GM21528 (cell line): ENCODE results near the gene PIGN.
"Not testable (repeated sequence)": the region's sequence is repeated elsewhere in the genome, so short reads cannot be mapped to it uniquely, and the experiment has no call there.

Experiments used
- ATAC-seq: cut with Tn5 transposase; IDR thresholded peaks from one replicate; pipeline ENCODE4 v1.9.1; 2021; ENCODE audit warnings: mild to moderate bottlenecking, moderate library complexity; ENCODE audit not compliant: unreplicated experiment, low FRiP score

The PIGN gene

DNA sequence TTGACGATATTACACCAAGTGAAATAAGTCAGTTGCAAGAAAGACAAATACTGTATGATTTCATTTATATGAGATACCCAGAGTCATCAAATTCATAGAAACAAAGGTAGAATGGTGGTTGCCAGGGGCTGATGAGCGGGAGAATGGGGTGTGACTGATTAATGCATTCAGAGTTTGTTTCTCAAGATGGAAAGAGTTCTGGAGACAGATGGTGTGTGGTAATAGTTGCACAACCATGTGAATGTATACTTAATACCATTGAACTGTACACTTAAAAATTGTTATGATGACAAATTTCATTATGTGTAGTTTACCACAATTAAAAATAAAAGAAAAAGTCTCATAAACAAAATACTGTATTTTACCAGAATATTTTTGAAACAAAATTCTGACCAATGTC is 117.3 kb downstream of the PIGN start:
- no peak for ATAC-seq

GRCh38 chr18:62066102-62066818 is 120.6 kb downstream of the PIGN start:
- no peak for ATAC-seq

DNA sequence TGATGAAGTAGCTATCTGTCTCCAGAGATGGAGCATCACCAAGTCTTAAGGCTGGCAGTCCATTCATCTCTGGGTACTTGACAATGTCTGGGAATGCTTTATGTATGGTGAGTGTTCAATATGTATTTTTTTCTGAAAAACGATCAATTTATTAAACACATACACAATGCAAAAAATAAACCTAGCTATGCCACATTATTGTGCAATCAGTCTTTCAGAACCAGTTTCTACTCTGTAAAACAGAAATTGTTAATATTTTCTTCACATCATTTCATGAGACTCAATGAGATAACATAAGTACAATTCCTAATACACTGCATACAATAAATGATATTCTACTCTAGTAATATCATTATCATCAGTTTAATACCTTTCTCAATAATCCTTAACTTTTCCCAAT is 122.5 kb downstream of the PIGN start:
- no peak for ATAC-seq

GRCh38 chr18:62061821-62062478 is 124.9 kb downstream of the PIGN start:
- no peak for ATAC-seq

DNA sequence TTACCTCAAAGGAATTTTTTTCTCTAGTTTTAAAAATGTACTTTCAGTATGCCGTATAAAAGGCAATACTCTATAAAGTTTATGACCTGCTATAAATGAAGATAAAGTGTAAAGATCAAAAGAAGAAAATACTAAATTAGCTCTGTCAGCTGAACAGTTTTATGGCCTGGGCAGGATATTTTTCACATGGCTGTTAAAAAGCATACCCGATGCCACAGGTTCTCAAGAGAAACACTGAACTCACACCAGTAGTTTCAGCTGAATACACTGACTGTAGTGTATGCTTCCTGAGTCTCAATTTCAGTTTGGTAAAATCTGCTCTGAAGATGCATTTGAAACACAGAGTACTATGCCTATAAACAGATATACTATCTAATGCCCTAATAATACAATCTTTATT is 126.0 kb downstream of the PIGN start:
- no peak for ATAC-seq

GRCh38 chr18:62054929-62055498 is 131.8 kb downstream of the PIGN start:
- ATAC-seq, result no peak

DNA sequence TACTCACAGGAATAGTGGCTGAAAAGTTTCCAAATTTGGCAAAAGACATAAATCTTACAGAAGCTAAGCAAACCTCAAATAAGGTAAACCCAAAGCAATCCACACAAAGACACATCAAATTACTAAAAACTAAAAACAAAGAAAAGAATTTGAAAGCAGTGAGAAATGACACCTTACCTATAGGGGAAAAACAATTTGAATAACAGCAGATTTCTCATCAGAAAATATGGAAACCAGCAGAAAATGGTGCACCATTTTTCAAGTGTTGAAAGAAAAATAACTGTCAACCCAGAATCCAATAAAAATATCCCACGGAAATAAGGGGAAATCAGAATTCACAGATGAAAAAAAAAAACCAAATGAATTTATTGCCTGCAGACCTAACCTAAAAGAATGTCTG is 138.6 kb downstream of the PIGN start:
- ATAC-seq, result no peak

GRCh38 chr18:62045316-62045715 is 141.5 kb downstream of the PIGN start:
- ATAC-seq, result no peak

- no peak for ATAC-seq
Observed at GRCh38 chr18:62044490-62045000, 142.3 kb downstream of the PIGN start.

- ATAC-seq, result no peak
Observed at GRCh38 chr18:62037989-62038778, 148.7 kb downstream of the PIGN start.

DNA sequence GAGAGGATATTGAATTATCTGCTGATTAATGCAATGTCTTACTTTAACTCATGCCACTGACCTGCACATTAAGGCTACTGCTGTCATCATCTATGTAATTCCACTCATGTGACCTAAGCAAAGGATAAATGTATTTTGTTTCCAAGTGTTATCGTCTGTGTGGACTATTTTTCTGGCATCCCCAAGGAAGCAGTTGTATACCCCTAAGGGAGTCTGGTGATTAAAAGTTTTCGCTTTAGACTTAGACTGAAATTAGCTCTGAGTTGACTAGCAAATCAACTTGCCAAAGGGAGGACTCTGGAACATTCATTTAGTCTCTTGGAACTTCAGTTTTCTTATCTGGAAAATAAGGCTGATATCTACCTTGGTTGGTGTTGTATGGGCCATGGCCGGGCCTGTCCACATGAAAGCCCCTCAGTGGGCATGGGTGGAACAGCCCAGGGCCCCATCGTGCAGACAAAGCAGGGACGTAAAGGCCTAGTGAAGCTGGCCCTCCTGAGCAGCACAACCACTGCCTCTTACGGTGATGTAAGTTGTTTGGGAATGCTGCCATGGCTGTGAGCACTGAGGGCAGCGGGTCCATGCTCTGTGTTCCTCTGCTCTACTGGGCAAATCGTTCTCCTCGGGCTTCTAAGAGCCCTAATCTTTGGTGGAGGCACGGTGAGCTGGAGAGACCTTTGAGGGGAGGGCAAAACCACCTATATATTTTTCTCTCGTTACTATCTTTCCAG is 149.7 kb downstream of the PIGN start:
- ATAC-seq, result no peak

- not testable (repeated sequence) for ATAC-seq
Observed at GRCh38 chr18:62034286-62034685, 152.6 kb downstream of the PIGN start.

GRCh38 chr18:62033756-62034155 is 153.1 kb downstream of the PIGN start:
- no peak for ATAC-seq

DNA sequence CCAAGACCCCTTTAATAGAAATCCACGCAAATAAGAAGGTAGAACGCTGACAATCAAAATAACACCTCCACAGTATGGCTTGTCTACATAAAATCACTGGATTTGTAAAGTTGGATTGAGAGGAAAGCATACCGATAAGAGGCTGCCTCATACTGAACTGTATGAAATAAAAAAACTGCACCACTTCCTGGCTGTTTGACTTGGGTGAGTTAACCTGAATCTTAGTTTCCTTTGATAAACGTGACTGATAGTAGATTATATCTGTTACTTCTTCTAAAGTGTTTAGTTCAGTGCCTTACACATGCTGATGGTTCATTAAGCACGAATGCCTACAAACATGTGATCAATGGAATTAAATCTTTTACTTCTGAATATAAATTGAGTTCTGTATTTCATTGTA is 153.6 kb downstream of the PIGN start:
- no peak for ATAC-seq

- no peak for ATAC-seq
Observed at GRCh38 chr18:62030091-62030985, 156.5 kb downstream of the PIGN start.

DNA sequence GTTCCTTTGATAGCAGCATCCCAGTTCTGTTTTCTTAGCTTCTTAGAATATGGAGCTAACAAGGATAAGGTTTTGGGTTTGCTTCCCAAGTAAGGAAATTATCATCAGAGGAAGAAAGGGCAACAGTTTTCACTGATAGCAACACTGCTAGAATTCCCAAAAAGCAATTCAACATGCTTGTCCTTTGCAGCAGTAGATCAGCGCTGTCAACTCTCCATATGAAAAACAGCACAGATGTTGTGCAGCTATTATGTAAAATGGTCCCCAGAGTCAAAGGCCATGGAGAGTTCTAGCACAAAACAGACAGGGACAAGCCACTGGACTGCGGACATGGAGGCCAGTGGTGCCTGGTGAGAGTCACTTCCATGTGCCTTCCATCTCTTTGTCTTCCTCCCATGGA is 158.1 kb downstream of the PIGN start:
- no peak for ATAC-seq

GRCh38 chr18:62027914-62028520 is 158.8 kb downstream of the PIGN start:
- no peak for ATAC-seq

DNA sequence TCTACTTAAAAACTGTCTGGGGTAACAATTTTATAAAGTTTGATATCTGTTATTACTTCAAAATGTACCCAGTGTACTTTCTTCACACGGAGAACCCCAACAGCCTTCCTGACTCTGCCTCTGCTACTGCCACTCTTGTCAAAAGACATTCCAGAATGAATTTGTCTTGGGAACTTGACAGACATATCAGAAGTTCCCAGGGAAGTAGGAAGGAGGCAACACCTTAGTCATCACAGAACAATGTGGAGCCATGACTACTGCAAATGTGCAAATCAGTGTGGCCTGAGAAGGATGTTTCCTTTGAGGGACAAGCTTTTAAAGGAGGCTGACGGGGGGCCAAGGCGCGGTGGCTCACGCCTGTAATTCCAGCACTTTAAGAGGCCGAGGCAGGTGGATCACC is 160.3 kb downstream of the PIGN start:
- no peak for ATAC-seq

GRCh38 chr18:62024983-62025382 is 161.9 kb downstream of the PIGN start:
- ATAC-seq, result no peak
